AML-193 (cell line): ENCODE data around the gene ESPNL.
"Not testable (repeated sequence)": the region's sequence is repeated elsewhere in the genome, so short reads cannot be mapped to it uniquely, and the experiment has no call there.

Experiments used
- DNase-seq, 2 experiments: peaks; one replicate each; lab custom pipeline; 2025; lab: John Stamatoyannopoulos, UW

Gene ESPNL

DNA sequence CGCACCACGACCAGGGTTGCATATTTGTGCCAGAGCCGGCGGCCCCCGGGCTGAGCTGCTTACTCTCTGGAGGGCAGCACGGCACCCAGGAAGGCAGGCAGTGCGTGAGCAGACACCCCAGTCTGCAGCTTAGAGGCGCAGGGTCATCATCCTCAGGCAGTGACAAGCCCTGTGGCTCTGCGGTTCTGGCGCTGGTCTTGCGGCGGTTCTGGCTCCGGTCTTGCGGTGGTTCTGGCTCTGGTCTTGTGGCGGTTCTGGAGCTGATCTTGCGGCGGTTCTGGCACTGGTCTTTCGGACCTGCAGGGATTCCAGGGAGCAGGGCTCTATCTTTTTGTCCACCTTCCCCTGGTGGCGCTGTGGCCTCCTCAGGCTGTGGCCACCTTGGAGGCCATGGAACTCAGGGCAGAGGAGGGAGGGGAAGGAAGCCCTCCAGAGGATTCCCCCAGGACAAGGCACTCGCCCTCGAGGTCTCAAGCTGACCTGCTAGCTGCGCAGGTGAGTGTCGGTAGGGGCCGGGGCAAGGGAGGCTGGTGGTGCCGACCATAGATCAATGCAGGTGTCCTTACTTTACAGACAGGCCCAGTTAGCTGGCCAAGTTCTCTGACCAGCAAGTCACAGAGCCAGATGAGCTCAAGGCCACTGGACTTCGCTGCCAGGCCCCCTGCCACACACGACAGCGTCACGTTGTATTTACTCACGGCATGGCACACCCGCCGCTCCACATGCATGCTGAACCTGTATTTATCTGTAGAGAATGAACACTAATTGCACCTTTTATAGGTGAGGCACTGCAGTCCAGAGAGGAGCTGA, 14.9 kb downstream of the ESPNL start:
- DNase-seq, result no peak

DNA sequence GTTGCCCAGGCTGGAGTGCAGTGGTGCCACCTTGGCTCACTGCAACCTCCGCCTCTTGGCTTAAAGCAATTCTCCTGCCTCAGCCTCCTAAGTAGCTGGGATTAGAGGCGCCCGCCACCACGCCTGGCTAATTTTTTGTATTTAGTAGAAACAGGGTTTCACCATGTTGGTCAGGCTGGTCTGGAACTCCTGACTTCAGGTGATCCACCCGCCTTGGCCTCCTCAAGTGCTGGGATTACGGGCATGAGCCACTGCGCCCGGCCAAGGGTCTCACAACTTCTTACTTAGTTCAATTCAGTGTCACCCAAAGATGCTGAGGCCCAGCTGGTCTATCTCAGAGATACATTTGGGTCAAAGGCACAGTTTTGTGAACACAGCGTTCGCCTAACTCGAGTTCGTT, 15.6 kb downstream of the ESPNL start:
- not testable (repeated sequence) for DNase-seq

DNA sequence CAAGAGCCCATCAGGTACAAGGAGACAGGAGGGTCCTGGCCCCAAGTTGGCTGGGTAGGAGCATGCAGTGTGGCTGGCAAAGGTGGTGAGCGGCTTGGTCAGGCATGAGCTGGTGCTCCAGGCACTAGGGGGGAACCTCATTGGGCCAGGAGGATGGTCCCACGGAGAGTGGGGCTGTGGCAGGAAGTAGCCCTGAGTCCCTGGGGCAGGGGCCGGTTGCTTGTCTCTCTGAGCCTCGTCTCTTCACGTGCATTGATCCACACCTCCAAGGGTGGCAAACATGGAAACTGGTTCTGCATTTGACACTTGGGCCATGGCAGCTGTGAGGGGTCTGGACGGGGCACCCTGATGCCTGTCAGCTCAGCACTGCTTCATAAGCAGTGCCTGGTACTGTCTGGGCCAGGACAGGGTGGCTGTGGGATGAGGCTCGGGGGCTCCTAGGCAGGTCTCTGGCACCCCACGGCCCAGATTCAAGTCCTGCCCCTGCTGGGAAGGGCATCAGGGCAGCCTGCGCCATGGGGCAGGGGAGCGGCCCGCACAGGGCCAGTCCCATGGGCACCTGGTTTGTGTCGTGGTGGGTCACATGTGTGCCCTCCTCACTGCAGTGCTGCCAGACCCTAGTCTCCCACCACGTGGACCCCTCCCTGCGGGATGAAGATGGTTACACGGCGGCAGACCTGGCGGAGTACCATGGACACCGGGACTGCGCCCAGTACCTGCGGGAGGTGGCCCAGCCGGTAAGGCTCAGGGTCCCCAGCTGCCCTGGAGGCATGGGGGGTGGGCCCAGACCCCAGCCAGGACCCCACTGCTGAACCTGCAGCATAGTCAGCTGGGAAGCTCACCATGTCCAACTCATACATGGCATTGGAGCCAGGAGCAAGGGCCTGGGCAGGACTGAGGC, 16.4 kb downstream of the ESPNL start:
- DNase-seq, result no peak

DNA sequence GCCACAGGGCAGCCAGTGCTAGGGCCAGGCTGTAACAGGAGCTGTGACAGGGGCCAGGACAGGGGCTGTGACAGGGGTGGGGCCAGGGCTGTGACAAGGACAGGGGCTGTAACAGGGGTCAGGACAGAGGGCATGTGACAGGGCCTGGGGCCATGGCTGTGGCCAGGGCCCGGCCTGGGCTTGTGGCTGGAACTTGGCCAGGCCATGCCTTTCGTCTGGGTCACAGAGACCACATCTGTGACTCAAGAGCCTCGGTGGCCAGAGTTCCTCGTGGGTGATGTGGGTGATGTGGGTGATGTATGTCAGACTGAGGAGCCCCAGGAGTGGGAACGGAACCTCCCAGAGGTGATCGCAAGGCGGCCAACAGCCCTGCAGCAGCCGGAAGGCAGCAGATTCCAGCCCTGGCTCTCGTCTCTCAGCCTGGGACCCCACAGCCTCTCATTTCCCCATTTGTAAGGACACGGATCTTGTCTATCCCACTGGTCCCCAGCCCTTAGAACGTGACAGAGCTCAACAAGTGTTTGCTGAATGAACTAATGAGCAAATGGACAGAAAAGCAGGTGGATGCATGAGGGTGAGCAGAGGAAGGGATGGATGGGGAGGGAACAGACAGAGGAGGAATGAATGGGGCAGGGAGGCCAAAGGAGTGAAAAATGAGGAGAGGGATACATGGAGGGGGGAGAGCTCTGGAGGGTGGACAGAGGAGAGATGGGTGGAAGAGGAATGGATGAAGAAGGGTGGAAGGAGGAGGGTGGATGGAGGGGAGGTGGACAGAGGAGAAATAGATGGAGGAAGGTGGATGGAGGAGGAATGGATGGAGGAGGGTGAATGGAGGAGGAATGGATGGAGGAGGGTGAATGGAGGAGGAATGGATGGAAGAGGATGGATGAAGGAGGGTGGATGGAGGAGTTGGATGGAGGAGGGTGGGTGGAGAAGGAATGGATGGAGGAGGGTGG, 17.3 kb downstream of the ESPNL start:
- no peak for DNase-seq

GRCh38 chr2:238119756-238120462, 19.8 kb downstream of the ESPNL start:
- no peak for DNase-seq

DNA sequence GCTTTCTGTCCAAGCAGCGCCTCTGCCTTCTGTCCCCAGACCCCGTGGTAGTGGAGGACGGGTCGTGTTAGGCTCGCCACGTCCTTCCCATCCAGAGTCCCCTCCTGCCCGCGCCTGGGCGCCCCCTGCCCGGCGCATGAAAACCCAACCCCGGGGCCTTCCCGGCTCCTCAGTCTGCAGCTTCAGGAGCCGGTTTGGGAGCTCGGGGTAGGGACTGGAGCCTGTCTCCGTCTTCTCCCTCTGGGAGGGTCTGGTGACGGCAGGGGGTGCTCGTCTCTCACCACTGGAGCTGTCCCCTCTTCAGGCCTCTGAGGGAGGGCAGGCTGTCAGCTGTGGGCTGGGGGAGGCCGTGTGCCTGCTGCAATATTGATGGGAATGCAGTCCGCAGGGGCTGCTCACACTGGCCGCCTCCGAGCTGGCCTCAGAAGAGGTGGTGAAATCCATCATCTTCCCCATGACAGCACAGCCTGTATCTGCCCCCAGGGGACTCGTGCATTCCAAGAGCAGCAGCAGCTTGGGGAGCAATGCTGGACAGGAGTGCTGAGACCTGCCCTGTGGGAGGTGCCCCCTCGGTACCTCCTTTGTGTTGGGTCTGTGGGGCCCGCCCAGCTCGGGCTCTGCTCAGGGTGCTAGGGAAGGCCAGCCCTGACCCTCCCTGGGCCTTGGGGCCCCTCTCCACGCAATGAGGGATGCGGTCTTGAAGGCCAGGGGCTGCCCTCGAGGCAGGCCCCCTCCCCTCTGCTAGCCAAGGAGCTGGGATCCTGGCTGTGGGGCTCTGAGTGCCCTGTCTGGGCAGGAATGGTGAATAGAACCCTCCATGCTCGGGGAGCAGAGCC, 20.5 kb downstream of the ESPNL start:
- no peak for DNase-seq

DNA sequence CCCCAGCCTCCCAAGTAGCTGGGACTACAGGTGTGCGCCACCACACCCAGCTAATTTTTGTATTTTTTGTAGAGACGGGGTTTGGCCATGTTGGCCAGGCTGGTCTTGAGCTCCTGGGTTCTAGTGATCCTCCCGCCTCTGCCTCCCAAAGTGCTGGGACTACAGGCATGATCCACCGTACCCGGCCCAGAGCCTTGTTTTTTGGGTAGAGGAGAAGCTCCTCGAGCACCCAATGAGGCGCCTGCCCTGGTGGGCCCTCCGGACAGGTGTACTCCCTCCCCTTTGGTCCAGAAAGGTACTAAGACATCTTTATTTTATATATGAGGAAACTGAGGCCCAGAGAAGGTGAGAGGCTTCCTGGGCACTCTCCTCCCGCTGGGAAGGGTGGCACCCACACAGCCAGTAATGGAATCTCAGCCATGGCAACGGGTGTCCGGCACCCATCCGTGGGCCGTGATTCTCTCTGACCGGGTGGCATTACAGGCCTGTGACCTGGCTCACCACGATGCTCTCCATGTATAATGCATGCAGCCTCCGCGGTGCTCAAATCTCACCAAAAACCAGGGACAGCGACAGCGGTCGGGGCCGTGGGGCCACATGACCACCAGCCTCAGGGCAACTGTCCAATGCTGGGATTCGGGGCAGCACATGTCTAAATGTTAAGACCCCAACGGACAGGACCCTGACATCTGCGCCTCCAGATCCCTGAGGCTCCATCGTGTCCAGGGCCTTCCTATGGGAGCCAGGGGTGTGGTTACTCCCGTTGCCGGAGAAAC, 21.6 kb downstream of the ESPNL start:
- no peak for DNase-seq

DNA sequence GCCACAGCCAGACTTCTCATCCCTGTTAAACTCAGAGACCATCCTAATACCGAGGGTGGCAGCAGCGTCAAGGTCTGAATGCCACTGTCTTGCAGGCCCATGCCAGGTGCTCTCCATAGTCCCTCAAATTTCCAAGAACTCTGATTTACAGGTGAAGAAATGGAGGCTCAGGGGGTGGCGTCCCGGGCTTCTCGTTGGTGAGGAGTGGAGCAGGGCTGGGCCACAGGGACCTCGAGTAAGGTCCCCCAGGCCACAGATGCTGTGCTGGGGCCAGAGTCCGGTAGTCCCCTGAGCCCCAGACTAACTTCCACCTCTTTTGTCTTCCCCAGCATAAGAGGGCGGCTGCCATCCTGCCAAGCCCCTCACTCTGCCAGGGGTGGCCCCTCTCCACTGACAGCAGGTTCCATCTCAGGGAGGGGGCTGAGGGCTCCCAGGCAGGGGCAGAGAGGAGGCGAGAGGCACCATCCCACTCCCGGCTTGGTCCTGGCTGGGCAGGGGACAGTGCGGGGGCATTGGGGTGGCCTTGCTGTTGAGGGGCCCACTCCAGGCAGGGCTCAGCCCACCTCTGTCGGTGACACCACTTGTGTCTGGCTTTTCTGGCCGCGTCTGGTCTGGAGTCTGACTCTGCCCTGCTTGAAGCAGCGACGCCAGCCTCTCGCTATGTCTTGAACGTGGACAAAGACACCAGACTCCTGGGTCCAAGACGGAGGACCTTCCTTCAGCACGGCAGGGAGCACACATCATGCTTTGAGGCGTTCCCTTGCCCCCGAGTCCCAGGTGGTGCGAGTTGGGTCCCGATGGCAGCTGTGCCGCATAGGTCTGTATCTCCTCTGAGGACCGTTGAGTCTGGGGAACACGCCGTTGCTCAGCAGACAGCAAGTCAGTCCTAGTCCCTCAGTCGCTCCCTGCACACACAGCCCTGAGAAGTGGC, 22.4 kb downstream of the ESPNL start:
- no peak for DNase-seq

DNA sequence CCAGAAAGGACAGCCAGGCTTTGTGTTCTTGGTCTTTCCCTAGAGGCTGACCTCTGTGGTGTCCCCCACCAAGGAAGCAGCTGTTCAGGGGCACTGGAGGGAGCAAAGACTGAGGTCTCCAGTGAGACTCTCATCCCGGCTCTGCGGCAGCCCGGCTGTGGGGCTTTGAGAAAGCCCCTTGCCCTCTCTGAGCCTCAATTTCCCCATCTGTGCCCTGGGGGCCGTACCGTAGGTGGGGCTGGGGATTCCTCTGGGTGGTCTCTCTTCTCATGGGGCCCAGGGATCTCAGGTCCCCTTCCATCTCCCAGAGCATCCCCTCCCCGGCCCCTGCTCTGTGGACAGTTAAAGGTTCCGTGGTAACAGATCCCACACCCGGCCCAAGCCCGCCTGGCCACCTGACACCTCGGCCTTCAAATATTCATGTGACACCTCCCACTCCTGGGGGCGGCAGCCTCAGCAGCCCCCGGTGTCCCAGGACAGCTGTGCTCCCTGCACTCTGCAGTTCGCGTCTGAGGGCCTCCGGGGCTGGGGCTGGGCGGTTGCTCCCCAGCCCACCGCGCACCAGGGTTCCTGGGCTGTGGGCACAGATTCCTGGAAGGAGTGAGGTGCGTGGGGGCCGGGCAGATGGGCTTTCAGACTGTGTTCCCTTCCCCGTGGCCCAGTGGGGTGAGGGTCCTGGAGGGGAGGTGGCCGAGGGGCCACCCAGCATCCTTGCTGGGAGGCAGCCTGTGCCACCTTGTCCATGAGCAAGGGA, 23.3 kb downstream of the ESPNL start:
- DNase-seq, result no peak

DNA sequence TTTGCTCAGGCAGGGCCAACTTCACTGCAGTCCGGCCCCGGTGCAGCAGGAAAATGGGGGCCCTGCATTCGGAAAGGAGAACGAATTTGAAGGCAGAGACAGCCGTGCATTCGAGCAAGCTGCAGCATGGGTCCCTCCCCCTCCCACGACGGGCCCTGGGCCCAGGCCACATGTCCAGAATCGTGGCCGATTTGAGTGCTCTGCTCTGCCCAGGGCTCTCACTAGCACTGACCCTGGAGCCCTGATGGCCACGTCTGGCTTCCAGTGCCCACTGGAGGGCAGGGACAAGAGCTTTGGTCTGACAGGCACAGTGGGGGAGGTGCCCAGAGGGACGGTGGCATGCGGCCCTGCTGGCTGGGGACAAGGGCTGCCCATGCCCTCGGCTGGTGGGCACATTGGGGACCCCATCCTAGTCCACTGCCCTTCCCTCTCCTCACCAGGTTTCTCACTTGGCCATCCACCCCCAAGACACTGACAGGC, 23.9 kb downstream of the ESPNL start:
- no peak for DNase-seq

DNA sequence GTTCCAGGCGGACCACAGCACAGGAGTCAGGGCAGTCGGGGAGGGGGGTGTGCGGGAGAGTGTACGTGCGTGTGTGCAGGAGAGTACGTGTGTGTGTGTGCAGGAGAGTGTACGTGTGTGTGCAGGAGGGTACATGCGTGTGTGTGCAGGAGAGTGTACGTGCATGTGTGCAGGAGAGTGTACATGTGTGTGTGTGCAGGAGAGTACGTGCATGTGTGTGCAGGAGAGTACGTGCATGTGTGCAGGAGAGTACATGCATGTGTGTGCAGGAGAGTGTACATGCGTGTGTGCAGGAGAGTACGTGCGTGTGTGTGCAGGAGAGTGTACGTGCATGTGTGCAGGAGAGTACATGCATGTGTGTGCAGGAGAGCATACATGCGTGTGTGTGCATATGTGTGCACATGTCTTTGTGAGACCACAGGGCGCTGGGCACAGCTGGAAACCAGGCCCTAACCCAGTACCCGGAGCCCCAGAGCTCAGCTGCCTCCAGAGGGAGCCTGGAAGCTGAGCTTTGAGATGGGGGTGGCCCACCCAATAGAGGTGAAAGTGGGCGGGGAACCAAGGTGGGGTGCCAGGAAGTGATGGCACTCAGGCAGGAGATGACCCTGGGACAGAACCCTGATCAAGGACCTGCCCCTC, 24.5 kb downstream of the ESPNL start:
- DNase-seq, result no peak

DNA sequence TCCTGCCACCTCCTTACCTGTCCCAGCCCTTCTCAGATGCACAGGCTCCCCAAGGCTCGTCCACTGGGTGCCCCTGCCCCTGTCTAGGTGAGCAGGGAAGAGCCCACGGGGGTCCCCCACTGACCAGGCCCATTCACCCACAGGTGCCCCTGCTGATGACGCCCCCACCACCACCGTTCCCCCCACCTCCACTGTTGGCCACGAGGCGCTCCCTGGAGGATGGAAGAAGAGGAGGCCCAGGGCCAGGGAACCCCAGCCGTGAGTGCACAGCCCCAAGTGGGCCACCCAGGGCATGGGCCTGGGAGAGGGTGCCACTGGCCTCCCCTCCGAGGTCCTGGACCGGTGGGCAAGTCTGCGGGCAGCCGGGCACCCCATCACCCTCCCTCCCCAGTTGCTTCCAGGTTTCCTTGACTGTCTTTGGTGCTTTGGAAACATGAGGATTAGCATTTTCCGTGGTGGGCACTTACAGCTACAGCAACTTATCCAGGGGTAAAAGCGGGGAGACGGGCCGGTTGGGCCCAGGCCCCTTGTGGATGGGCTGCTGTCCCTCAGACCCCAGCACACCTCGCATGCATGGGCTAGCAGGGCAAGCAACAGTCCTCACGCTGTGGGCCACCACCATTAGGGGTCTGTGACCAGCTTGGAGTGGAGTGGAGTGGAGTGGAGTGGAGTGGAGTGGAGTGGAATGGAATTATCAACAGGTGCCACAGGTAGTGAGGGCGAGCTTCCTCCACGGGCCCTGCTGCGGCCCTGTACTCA, 25.2 kb downstream of the ESPNL start:
- DNase-seq, result no peak

- no peak for DNase-seq
Observed at GRCh38 chr2:238126338-238126737, 26.2 kb downstream of the ESPNL start.

DNA sequence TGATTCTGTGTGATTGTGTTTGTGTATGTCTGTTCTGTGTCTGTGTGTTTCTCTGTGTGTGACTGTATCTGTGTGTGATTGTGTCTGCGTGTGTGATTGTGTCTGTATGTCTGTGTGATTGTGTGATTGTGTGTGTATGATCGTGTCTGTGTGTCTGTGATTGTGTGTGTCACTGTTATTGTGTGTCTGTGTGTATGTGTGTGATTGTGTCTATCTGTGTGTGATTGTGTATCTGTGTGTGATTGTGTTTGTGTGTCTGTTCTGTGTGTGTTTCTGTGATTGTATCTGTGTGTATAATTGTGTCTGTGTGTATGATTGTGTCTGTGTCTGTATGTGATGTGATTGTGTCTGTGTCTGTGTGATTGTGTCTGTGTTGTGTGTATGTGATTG, 26.6 kb downstream of the ESPNL start:
- DNase-seq, result no peak

DNA sequence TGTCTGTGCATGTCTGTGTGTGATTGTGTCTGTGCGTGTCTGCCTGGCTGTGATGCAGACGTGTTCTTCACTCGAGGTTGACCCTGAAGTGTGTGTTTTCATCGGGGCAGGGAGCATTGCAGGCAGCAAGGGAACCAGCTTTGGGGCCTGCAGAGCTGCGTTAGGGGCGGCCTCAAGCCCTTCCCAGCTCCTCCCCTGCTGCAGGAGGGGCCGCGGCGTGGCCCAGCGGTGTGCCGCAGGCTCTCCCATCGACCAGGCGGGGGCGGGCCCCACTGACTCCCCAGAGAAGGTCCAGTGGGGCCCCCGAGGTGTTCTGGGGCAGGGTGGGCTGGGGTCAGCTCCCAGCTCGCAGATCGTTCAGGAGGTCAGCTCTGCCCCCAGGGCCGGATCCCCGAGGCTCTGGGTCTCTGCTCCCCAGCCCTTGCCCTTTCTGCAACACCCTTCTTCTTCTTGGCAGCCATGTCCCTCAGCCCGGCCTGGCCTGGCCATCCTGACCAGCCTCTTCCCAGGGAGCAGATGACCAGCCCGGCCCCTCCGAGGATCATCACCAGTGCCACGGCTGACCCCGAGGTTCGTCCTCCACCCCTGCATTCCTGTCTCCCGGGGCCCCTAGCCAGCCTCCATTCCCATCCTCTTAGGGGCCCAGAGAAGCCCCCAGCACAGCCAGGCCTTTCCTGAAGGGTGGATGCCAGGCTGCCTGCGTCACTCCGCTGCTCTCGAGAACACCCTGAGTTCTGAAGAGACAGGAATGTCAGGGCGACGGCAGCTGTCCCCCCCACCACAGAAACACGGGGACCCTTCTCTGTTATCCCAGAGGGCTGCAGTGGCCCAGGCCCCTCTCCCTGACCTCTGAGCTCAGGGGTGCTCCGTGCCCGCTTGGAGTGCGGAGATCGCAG, 27.3 kb downstream of the ESPNL start:
- no peak for DNase-seq
